ENCODE results near the gene MLH3. TPM values are rescaled to one million over a fixed set of nuclear protein-coding genes. Genes with fewer than 3 reads are reported as not detected.

The MLH3 gene
- total RNA-seq, 1 donor, result 25.9 TPM

DNA sequence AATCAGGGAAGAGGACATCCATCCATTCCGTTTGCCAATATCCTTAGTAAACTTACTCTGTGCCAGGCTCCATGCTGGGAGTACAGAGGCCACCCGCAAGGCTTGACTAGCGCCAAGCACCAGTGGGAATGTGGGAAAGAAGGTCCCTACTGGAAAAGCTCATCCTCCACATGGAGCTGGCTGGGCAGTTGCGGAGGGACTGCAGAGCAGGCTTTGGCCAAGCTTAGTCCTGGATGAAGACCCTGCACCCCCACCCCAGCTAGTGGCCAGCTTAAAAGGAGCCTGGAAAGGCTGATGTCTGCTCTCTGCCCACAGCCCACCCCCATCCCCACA, 70.9 kb downstream of the MLH3 start:
- TF ChIP-seq, protein P1, sequence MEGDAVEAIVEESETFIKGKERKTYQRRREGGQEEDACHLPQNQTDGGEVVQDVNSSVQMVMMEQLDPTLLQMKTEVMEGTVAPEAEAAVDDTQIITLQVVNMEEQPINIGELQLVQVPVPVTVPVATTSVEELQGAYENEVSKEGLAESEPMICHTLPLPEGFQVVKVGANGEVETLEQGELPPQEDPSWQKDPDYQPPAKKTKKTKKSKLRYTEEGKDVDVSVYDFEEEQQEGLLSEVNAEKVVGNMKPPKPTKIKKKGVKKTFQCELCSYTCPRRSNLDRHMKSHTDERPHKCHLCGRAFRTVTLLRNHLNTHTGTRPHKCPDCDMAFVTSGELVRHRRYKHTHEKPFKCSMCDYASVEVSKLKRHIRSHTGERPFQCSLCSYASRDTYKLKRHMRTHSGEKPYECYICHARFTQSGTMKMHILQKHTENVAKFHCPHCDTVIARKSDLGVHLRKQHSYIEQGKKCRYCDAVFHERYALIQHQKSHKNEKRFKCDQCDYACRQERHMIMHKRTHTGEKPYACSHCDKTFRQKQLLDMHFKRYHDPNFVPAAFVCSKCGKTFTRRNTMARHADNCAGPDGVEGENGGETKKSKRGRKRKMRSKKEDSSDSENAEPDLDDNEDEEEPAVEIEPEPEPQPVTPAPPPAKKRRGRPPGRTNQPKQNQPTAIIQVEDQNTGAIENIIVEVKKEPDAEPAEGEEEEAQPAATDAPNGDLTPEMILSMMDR (IDR thresholded peaks at IDR 0.05; ENCODE audit: insufficient read depth, low read depth, low read length), result no peak
- no peak for DNase-seq (ENCODE audit: low read depth)
- H3K4me3 ChIP-seq (ENCODE audit: low read depth, low read length), result no peak overlapping the region

DNA sequence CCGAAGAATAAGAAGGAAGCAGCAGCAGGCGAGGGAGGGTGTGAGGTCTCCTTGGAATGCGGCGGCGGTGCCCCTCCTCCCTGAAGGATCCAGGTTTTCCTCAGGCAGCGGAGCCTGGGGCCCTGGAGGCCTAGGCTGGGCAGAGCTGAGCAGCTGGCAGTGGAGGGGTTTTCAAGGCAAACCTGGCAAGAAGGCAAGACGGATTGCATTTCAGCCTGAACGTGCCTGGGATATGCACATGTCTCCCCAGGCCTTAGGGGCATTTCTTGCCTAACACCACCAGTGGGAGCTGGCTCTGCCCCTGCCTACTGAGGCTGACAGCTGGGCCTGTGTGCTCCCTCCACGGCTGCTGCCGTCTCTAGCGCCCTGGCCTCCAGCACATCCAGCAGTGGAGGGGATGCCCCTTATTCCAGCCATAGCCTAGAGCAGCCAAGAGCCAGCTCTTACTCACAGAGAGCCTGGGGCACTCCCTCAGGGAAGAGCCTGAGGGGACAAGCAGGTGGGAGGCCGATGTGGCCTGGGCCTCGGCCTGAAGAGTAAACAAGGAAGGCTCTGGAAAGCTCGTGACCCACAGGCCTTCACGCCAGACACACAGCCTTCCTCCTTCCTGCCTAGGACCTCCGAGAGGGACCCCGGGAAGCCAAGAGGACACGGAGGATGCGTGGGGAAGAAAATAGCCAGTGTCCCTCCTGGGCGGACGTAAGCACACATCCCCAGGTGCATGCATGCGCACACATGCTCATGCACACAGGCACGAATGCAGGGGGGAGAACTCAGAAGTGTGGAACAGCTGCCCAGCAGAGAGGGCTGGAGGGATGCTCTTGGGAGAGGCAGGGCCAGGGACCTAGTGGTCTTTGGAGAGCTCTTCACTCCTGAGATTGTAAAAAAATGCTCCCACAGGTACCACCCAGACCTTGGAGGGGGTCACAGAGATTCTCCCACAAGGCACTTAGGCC, 71.5 kb downstream of the MLH3 start:
- DNase-seq (ENCODE audit: low read depth), result peak; percentile 47
- no peak overlapping the region for H3K4me3 ChIP-seq (ENCODE audit: low read depth, low read length)
- TF ChIP-seq, protein P1 (IDR thresholded peaks at IDR 0.05; ENCODE audit: insufficient read depth, low read depth, low read length), result peak; percentile 31

DNA sequence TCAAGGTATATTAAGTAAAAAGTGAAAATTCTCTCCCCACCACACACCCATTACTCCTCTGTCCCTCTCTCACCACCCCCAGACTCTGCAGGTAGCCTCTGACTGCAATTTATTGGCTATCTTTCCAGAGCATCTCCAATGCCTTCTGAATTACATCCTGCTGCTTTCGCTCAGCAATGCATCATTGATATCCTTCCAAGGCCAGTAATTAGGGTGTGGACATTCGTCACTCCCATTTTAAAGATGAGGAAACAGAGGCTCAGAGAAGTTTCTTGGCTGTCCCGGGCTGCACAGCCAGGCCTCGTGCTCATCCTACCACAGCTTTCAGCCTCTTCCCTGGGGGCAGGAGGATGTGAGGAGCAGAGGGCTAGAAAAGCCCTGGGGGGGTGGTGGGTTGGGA, 72.2 kb downstream of the MLH3 start:
- TF ChIP-seq, protein P1 (IDR thresholded peaks at IDR 0.05; ENCODE audit: insufficient read depth, low read depth, low read length), result no peak
- no peak overlapping the region for H3K4me3 ChIP-seq (ENCODE audit: low read depth, low read length)
- DNase-seq (ENCODE audit: low read depth), result no peak

GRCh38 chr14:74978416-74978947, 72.8 kb downstream of the MLH3 start:
- TF ChIP-seq, protein P1 (IDR thresholded peaks at IDR 0.05; ENCODE audit: insufficient read depth, low read depth, low read length), result no peak
- no peak overlapping the region for H3K4me3 ChIP-seq (ENCODE audit: low read depth, low read length)
- peak; percentile 22 for DNase-seq (ENCODE audit: low read depth)

GRCh38 chr14:74977901-74978385, 73.3 kb downstream of the MLH3 start:
- TF ChIP-seq, protein P1 (IDR thresholded peaks at IDR 0.05; ENCODE audit: insufficient read depth, low read depth, low read length), result no peak
- peak; percentile 8 for DNase-seq (ENCODE audit: low read depth)
- H3K4me3 ChIP-seq (ENCODE audit: low read depth, low read length), result no peak overlapping the region

DNA sequence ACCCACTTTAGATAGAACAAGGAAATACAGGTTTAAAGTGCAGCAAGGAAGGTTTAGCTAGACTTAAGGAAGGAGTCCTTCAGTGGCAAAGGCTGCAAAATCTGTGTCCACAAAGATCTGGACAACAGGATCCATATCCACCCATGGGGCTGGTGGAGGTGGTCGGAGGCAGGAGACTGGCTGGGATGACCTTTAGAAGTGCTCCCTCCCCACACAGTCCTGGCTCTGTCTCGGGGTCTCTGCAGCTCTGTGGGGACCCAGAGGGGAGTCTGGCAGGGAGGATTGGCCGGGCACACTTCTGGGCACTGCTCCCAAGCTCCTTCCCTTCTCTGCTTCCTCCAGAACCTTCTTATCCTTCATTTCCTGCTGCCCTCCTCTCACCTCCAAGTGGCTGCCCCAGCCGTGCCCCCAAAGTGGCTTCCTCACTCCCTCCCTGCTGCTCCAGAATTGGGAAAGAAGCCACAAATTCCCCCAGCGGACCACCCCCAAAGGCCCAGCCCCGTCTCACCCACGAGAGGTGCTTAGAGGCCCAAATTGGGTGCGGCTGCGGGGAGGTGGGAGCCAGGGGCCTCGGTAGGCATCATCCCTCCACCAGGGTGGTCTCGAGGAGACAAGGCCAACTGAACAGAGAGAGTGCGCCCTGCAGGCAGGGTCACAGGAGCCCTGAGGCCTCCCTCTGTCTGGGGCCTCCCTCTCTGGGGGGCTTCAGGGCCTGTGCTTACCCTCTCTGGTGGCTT, 73.9 kb downstream of the MLH3 start:
- TF ChIP-seq, protein P1 (IDR thresholded peaks at IDR 0.05; ENCODE audit: insufficient read depth, low read depth, low read length), result no peak
- DNase-seq (ENCODE audit: low read depth), result no peak
- no peak overlapping the region for H3K4me3 ChIP-seq (ENCODE audit: low read depth, low read length)
